Measurements from ENCODE around the gene PRELID3B. TPM values are rescaled to one million over a fixed set of nuclear protein-coding genes. Genes with fewer than 3 reads are reported as not detected.

Gene PRELID3B
- total RNA-seq, 2 experiments from 2014 or later: 57.3 to 65.7 TPM

DNA sequence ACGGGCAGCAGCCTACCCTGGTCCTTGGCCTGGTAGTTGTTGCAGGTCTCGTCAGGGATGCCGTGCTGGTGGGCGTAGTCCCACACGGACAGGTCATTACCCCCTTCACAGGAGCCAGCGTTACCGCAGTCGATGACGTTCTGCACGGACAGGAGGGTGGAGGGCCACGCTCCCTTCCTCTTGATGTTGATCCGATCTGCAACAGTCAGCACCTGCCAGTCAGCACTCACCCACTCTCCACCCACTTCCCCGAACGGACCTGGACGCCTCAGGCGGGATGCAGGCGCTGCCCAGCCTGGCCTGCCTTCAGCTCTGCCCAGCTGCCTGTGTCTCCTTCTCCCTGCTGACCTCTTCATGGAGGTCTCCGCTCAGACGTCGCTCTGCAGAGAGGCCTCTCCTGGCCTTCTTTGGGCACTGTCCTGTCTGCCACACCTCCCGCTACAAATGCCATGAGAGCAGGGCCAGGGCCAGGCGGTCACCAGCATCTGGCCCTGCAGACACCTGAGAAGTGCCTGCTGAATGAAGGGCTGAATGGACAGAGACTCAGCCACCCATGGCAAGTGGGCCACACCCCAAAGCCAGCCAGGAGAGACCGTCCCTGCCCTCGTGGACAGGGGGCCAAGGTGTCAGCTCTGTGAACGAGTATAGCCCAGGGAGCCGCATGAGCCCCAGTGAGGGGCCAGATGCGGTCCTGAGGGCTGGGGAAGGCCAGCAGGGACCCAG lies 41.0 kb downstream of the PRELID3B start:
- ATAC-seq (ENCODE audit: low read depth): no peak
- no peak overlapping the region for H3K4me3 Mint-ChIP-seq
- peaks cover 13% of the 10 kb centered on the region for H3K36me3 Mint-ChIP-seq
- no peaks in the 10 kb centered on the region for H3K27me3 Mint-ChIP-seq
- POLR2A ChIA-PET: interaction anchor here (2.1 kb wide), 1 partner anchor 8 kb away, joined by 4 read pairs; no protein-coding TSS in a partner anchor
- H3K27ac Mint-ChIP-seq: no peak overlapping the region
- no peaks in the 10 kb centered on the region for H3K9me3 Mint-ChIP-seq
- no peak for DNase-seq
- H3K4me1 Mint-ChIP-seq: peaks cover 29% of the 10 kb centered on the region

- H3K27ac Mint-ChIP-seq: no peak overlapping the region
- H3K27me3 Mint-ChIP-seq: no peaks in the 10 kb centered on the region
- peaks cover 16% of the 10 kb centered on the region for H3K36me3 Mint-ChIP-seq
- DNase-seq (no peak), ATAC-seq (ENCODE audit: low read depth) (no peak)
- no peak overlapping the region for H3K4me3 Mint-ChIP-seq
- H3K9me3 Mint-ChIP-seq: no peaks in the 10 kb centered on the region
- H3K4me1 Mint-ChIP-seq: peaks cover 29% of the 10 kb centered on the region
- POLR2A ChIA-PET: interaction anchor here (0.6 kb wide), 1 partner anchor 17 kb away, joined by 3 read pairs; no protein-coding TSS in a partner anchor
These were observed 41.5 kb downstream of the PRELID3B start for GRCh38 chr20:59001068-59001448.

DNA sequence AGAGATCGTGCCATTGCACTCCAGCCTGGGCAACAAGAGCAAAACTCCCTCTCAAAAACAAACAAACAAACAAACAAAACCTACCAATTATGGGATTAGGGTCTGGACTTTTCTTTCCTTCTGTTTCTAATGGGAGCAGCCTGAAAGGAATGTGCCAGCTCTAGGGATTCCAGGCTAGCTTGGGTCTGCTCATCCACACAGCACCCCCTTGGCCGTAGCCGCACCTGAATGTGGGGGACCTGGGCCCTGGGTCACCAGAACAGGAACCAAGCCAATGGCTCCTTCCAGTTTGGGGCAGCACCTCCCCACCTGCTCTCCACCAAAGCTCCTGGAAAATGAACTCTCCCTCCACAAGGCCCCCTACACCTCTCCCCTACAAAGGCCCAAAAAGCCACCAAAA lies 42.3 kb downstream of the PRELID3B start:
- Mint-ChIP-seq H3K4me1 (peaks cover 28% of the 10 kb centered on the region), H3K27me3 (no peaks in the 10 kb centered on the region), H3K27ac (no peak overlapping the region), H3K36me3 (peaks cover 22% of the 10 kb centered on the region), H3K9me3 (no peaks in the 10 kb centered on the region), H3K4me3 (no peak overlapping the region)
- DNase-seq (no peak), ATAC-seq (ENCODE audit: low read depth) (no peak)
- POLR2A ChIA-PET: interaction anchor here (0.6 to 0.9 kb wide), 3 partner anchors 18 to 341 kb away, joined by 3 to 4 read pairs (median 3); partner anchors contain the start of gene ATP5F1E

DNA sequence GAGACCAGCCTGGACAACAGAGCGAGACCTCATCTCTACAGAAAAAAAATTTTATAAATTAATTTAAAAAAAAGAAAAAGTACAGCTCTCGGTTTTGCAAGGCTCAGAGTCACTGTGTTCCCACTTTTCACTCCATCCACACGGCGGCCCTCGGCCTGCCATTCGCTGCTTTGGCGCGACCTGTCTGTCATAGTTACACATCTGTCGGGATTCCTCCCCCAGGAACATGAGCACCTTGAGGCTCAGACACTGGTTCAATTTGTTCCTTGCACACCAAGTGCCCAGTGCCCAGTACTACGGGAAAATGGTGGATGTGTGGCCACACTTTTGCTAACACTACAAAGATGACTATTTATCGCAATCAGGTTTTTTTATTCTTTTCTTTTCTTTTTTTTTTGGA lies 43.9 kb downstream of the PRELID3B start:
- H3K36me3 Mint-ChIP-seq: peaks cover 20% of the 10 kb centered on the region

DNA sequence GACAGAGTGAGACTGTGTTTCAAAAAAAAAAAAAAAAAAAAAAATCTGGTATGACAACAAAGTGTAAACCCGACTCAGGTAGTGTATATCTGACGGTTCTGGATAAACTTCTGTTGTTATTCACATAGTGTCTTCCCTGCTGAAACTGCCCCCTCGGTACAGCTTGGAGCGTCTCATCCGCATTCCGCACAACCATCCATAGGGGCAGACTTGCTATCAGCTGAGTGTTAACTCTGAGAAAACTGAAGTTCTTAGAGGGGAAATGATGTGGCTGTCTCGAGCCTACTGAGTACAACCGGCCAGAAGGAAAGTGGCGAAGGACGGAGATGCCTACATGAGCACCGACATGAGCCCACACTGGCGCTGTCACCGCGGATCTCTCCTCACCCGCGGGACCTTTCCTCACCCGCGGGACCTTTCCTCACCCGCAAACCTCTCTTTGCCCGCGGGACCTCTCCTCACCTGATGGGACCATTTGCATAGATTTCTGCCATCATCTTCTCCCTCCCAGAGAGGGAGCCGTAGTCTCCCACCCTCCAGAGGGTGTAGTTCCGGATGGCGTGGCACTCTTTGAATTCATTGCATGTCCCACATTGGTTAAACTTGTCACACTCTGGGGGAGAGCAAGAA lies 45.3 kb downstream of the PRELID3B start:
- POLR2A ChIA-PET: no interaction called here
- Mint-ChIP-seq H3K4me1 (no peaks in the 10 kb centered on the region), H3K27ac (no peak overlapping the region), H3K9me3 (no peaks in the 10 kb centered on the region), H3K4me3 (no peak overlapping the region), H3K36me3 (peaks cover 26% of the 10 kb centered on the region), H3K27me3 (no peaks in the 10 kb centered on the region)
- DNase-seq (no peak), ATAC-seq (ENCODE audit: low read depth) (no peak)

More for the DNA sequence above, 43.9 kb downstream of the PRELID3B start:
- no peak for ATAC-seq (ENCODE audit: low read depth)
- no peaks in the 10 kb centered on the region for H3K27me3 Mint-ChIP-seq
- no peaks in the 10 kb centered on the region for H3K9me3 Mint-ChIP-seq
- H3K4me1 Mint-ChIP-seq: peaks cover 11% of the 10 kb centered on the region
- no peak overlapping the region for H3K27ac Mint-ChIP-seq
- no peak for DNase-seq
- no peak overlapping the region for H3K4me3 Mint-ChIP-seq
- POLR2A ChIA-PET: no interaction called here

- H3K27me3 Mint-ChIP-seq: no peaks in the 10 kb centered on the region
- H3K9me3 Mint-ChIP-seq: no peaks in the 10 kb centered on the region
- DNase-seq (no peak), ATAC-seq (ENCODE audit: low read depth) (no peak)
- POLR2A ChIA-PET: no interaction called here
- H3K36me3 Mint-ChIP-seq: peaks cover 26% of the 10 kb centered on the region
- no peak overlapping the region for H3K27ac Mint-ChIP-seq
- no peaks in the 10 kb centered on the region for H3K4me1 Mint-ChIP-seq
- H3K4me3 Mint-ChIP-seq: no peak overlapping the region
These were observed 46.4 kb downstream of the PRELID3B start for GRCh38 chr20:58996226-58996611.

DNA sequence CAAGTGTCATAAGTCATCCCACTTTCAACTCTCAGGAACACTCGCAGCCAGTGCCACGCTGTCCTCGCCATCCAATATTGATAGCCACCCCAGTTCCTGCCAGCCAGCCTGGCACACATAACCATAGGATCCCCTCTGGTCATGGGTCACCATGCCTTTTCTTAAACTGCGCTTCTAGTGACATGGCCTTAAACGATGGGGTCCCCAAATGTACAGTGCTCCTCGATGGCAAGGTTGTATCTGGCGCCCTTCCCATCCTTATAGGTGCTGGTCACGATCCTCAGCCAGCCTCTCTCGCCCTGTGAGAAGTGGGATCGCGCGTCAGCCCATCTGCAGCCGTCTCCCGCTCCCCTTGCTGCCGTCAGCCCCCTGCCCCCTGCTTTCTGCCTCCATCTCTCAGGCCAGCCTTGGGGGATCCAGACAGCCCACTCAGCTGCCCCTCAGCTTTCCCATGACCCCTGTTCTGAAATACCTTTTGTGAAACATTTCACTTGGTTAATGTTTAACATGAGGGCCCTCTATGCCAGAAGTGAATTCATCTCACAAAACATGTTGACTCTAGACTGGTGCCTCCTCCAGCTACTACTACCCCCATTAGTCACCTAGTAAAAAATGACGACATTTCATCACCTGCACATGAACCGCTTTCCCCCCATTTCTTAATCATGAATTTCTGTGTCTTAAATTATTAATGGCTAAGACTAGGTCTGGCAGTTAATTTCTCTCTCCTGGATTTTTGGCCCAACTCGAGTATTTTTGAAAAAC lies 46.9 kb downstream of the PRELID3B start:
- Mint-ChIP-seq H3K9me3 (no peaks in the 10 kb centered on the region), H3K4me1 (no peaks in the 10 kb centered on the region), H3K27ac (peak overlapping the region; percentile 16), H3K4me3 (no peak overlapping the region), H3K27me3 (no peaks in the 10 kb centered on the region), H3K36me3 (peaks cover 28% of the 10 kb centered on the region)
- no peak for DNase-seq
- ATAC-seq (ENCODE audit: low read depth): no peak
- POLR2A ChIA-PET: no interaction called here

DNA sequence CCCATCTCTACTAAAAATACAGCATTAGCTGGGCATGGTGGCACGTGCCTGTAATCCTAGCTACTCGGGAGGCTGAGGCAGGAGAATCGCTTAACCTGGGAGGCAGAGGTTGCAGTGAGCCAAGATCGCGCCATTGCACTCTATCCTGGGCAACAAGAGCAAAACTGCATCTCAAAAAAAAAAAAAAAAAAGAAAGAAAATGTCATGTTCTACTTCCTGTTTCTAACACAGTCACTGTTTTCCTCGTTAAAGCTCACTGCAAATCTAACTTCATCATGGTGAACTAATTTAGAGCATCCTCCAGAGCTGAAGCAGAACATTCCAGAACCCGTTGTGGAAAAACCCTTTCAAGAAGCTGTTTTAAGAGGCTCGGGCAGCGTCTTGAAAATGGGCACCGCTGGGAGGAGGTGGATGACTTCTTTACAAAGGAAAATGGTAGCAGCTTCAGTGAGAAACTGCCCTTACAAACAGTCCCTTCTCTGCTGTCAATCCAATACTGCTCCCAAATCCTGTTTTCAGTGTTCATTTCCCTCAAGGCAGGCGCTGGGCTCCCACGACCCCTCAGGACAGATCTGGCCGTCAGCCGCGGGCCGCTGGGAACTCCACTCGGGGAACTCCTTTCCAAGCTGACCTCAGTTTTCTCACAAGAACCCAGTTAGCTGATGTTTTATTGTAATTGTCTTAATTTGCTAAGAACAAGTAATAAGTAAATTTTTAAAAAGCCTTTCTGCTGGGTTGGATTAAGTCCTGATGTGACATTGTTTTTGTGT lies 48.0 kb downstream of the PRELID3B start:
- no peak overlapping the region for H3K4me3 Mint-ChIP-seq
- no peaks in the 10 kb centered on the region for H3K27me3 Mint-ChIP-seq
- no peaks in the 10 kb centered on the region for H3K9me3 Mint-ChIP-seq
- POLR2A ChIA-PET: interaction anchor here (0.7 to 1.3 kb wide), 3 partner anchors 14 to 72 kb away, joined by 4 to 5 read pairs (median 5); partner anchors contain the start of gene ATP5F1E
- no peaks in the 10 kb centered on the region for H3K4me1 Mint-ChIP-seq
- no peak overlapping the region for H3K27ac Mint-ChIP-seq
- no peak for DNase-seq
- ATAC-seq (ENCODE audit: low read depth): no peak
- peaks cover 28% of the 10 kb centered on the region for H3K36me3 Mint-ChIP-seq

DNA sequence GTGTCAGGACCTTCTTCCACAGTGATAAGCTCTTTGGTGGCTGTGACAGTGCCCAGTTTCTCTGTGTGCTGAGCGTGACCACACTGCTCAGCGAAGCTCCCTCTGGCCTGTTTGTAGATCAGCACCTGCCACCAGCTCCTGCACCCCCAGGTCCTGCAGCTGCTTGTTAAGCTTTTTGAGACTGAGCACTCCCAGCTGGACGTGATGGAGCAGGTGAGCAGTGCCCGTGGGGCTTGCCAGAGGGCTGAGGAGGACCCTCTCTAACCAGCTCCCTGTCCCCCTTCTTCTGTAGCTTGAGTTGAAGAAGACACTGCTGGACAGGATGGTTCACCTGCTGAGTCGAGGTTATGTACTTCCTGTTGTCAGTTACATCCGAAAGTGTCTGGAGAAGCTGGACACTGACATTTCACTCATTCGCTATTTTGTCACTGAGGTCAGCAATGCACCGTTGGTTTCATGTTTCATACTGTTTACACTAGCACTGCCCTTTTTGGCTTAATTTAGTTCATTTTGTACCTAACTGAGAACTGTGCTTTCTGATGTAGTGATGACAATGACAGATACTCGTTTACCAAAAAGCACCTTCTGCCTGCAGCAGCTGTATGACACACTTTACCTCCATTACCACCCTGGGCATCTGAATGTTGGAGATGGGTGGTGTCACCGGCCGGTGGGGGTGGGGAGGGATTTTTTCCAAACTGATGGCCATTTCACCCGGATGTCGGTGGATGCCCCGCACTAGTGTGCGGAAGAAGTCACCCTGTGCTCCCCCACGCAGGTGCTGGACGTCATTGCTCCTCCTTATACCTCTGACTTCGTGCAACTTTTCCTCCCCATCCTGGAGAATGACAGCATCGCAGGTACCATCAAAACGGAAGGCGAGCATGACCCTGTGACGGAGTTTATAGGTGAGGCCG lies 49.0 kb downstream of the PRELID3B start:
- no peak for ATAC-seq (ENCODE audit: low read depth)
- Mint-ChIP-seq H3K36me3 (peaks cover 30% of the 10 kb centered on the region), H3K9me3 (no peaks in the 10 kb centered on the region), H3K4me1 (no peaks in the 10 kb centered on the region), H3K27ac (peak overlapping the region; percentile 12), H3K4me3 (no peak overlapping the region), H3K27me3 (no peaks in the 10 kb centered on the region)
- DNase-seq: no peak
- POLR2A ChIA-PET: interaction anchor here (0.5 to 1.5 kb wide), 9 partner anchors 9 to 678 kb away, joined by 3 to 6 read pairs (median 4); partner anchors contain the start of gene ATP5F1E

DNA sequence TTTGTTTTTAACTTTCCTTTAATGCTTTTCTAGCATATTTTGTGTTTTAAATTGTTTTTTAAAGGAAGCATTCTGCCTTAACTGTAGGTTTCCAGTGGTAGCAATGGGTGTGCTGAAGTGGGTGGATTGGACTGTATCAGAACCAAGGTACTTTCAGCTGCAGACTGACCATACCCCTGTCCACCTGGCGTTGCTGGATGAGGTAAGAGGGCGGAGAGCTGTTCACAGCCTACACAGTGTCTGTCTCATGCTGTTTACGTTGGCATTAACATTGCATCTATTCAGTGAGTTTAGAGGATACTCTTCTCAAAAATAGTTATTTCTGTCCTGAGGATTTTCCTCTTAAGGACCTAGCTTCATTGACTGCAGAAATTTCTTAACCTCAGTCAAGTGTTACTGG lies 49.7 kb downstream of the PRELID3B start:
- Mint-ChIP-seq H3K9me3 (no peaks in the 10 kb centered on the region), H3K36me3 (peaks cover 32% of the 10 kb centered on the region), H3K27me3 (no peaks in the 10 kb centered on the region), H3K27ac (peak overlapping the region; percentile 12), H3K4me1 (peaks cover 2% of the 10 kb centered on the region), H3K4me3 (no peak overlapping the region)
- DNase-seq (no peak), ATAC-seq (ENCODE audit: low read depth) (no peak)
- POLR2A ChIA-PET: interaction anchor here (0.5 to 1.5 kb wide), 6 partner anchors 9 to 170 kb away, joined by 3 to 6 read pairs (median 4); partner anchors contain the start of gene ATP5F1E

GRCh38 chr20:58991715-58992114 lies 50.9 kb downstream of the PRELID3B start:
- POLR2A ChIA-PET: interaction anchor here (0.9 kb wide), 2 partner anchors 10 to 41 kb away, joined by 3 read pairs; partner anchors contain the start of gene ATP5F1E
- no peak overlapping the region for H3K4me3 Mint-ChIP-seq
- ATAC-seq (ENCODE audit: low read depth) (no peak), DNase-seq (no peak)
- H3K36me3 Mint-ChIP-seq: peaks cover 26% of the 10 kb centered on the region
- no peaks in the 10 kb centered on the region for H3K9me3 Mint-ChIP-seq
- peaks cover 2% of the 10 kb centered on the region for H3K4me1 Mint-ChIP-seq
- no peak overlapping the region for H3K27ac Mint-ChIP-seq
- H3K27me3 Mint-ChIP-seq: no peaks in the 10 kb centered on the region

Data from activated naive CD8-positive, alpha-beta T cell treated with anti-CD3 and anti-CD28 coated beads, Interleukin-2, amount 10 ng/mL, durations not matched to agents 7 days and 5 days (primary cell).